NCI-H2196 treated with DMSO at 0.1 percent for 48 hours (cell line): Measurements from ENCODE around the gene PDLIM4.

ENCODE experiments used
- DNase-seq: peaks from one replicate; lab custom pipeline; 2025; ENCODE audit not compliant: unreplicated experiment; lab: John Stamatoyannopoulos, UW

Gene PDLIM4

DNA sequence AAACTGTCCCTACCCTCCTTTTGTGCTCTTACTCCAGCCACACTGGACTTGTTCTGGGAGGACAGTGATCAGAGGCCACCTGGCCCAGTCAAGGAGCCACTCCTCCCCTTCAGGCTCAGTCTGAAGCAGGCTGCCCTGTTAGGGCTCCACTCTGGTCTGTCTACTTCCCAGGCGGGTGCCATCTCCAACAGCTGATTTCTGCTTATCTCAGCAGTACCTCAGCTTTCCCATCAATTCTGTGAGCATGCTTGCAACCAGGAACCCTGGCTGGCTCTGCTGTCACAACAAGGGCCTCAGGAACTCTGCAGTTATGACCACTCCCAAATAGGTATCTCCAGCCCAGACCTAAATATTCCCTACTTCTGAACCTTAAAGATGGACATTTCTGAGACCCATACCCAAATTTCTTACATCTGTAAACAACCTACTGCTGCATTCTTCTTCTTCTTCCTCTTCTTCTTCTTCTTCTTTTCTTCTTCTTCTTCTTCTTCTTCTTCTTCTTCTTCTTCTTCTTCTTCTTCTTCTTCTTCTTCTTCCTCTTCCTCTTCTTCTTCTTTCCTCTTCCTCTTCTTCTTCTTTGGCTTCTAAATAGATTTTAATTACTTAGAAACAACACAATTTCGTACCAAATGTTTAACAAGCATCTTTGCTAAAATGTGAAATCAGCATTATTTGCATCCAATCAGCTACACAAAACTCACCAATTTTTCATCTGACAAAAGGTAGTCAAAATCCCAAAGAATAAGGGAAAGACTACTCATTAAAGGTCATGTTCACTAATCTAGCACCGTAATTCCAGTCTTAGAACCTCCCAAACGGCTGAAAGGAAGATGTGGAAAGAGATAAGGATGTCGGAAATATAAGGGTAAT is 23.1 kb downstream of the PDLIM4 start:
- no peak for DNase-seq

DNA sequence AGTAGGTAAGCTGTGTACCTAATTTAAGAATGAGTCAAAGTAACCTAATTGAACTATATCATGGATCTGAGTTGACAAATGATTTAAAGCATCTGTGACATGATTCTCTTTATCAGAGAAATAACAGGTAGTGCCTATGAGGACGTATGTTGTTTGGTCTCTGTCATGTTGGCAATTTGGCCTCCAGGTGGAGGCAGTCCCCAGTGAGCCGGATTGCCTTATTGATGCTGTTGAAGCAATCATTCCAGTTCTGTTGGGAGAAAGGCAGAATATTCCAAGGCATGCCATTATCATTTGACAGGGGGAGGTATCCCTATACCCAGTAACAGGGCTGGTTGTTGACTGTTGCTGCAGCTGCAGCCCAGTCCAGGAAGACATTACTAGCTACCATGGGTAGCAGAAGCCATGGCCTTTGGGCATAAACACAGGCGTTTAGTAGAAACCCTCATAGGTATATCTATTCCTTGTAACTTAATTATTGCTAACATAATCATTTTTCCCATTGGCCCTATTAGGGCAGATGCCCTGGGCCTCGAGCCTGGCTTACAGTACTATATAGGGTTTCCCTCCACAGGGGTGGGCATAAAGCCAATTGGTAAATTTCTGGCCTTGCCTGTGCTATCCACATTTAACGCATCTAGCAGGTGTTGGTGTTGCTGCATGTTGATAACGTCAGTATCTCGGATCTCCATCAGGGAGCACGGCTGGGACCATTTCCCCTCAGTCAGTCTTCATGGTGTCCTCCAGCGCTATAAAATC is 24.5 kb downstream of the PDLIM4 start:
- no peak for DNase-seq

DNA sequence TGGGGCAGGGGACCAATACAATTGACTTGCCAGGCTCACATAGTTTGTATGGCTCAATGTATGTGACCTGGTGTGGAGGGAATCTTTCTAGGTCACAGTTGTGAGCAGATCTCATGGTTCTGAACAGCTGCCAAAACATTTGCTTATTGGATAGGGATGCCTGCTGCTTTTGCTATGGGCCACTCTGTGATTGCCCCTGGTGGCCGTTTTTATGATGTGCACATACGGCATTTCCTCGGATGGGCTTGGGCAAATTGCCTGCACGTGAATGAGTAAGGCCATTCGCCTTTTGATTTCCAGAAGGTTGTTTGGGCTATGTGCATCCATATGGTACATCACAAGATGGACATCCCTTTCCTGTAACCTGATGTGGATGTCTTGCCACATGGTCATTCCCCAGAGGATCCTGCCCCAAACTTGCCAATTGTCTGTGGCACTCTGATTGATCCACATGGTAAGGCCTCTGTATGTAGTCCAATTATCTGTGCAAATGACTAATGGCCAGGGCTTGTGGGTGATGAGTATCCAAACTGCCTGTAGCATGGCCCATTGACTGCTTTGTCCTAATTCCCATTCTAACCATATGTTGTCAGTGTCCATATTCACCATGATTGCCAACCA is 26.0 kb downstream of the PDLIM4 start:
- DNase-seq: no peak

DNA sequence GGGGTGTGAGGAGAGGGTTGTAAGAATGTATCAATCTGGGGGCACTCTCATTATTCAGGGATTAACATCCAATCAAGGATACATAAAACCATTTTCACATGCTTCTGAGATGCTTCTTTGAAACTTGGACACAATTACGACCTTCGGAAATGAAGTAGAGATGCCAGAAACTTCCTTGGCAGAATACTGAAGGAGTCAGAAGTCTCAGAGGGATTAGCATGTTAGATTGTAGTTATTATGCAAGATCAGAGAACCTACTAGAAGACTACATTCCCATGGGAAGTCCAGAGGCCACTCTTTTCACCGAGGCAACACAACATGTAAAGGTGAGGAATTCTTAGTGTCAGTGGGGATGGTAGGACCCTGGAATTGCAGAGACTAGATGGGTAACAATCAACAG is 31.6 kb downstream of the PDLIM4 start:
- no peak for DNase-seq

DNA sequence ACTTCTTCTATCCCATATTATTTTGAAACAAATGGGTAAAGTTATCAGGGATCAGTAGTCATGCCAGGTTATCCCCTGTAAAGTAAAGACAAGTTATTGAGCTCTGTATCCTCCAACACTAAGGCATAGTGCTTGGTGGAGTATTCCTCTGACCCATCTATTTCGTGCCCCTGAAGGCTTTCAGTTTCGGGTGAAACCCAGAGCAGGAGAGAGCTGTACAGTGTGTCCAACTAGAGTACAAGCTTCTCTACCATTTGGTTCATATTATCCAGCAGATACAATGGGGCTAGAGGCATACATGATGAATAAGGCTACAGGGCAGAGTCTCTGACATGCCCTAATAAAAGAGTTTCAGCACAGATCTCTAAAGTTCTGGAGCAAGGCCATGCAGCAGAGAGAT is 33.5 kb downstream of the PDLIM4 start:
- DNase-seq: no peak

DNA sequence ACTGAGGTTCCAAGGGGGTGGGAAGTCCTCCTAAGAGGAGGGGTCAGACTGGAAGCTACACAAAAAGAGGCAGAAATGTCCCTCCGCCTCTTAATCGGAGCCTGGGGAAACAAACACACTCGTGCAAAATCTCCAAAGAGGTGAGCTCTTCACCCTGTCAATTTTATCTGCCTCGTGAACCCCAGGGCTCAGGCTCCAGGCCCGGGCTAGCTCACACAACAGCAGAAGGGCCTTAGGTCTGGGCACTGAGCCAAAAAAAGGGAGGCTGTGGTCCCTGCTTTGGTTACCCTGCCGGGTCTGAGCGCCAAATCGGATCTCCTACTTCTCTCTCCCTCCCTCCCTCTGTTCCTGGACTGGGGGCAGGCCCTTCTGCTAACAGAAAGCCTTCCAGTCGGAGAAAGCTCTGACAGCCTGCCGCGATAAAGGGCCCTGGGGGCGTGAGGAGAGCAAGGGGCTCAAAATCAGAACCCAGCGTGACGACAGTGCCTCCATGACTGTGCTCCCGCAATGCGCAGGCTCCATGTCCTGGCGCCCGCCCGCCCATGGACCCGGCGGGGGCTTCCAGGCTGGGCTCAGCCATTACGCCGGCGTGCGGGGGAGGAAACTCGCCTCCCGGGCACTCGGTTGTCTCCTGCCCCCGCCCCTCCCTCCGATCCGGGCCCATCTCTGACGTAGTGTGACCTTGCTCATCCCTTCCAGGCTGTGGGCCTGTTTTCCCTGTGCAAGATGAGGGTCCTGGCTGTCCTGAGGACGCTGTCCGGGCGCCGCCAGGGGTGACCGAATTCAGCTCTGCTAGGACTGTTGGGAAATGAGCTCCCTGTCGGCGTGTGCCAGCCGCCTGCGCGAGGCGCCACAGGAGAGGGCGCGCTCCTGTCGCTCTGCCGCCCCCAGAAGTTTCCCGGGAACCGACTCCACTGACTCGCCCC is 35.8 kb downstream of the PDLIM4 start:
- DNase-seq: peak; percentile 90

DNA sequence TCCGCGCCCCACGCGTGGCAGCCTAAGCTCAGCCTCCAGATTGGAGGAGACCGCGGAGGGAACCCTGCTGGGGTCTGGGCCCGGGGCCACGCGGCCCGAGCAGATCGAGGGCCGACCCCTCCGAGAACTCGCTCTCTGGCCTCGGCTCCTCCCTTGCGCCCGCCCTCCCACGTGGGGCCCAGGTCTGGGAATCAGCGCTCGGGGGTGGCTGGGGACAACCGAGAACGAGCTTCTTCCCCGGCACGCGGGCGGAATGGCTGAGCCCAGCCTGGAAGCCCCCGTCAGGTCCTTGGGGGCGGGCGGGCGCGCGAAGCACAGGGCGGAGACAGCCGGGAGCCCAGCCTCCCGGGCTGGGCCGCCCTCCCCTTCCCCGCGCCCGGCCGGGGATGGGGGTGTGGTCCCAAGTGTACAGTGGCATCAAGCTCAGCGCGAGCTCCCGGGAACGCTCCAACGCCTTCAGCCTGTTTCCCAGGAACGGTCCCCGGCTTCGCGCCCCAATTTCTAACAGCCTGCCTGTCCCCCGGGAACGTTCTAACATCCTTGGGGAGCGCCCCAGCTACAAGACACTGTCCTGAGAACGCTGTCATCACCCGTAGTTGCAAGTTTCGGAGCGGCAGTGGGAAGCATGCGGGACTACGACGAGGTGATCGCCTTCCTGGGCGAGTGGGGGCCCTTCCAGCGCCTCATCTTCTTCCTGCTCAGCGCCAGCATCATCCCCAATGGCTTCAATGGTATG is 36.7 kb downstream of the PDLIM4 start, which contains the start of gene SLC22A4:
Gene SLC22A4, plus strand, starts transcription at position 403 of the 736 bp plus-strand sequence. Its CDS starts 223 bp downstream, at position 626.
- peak; percentile 77 for DNase-seq

DNA sequence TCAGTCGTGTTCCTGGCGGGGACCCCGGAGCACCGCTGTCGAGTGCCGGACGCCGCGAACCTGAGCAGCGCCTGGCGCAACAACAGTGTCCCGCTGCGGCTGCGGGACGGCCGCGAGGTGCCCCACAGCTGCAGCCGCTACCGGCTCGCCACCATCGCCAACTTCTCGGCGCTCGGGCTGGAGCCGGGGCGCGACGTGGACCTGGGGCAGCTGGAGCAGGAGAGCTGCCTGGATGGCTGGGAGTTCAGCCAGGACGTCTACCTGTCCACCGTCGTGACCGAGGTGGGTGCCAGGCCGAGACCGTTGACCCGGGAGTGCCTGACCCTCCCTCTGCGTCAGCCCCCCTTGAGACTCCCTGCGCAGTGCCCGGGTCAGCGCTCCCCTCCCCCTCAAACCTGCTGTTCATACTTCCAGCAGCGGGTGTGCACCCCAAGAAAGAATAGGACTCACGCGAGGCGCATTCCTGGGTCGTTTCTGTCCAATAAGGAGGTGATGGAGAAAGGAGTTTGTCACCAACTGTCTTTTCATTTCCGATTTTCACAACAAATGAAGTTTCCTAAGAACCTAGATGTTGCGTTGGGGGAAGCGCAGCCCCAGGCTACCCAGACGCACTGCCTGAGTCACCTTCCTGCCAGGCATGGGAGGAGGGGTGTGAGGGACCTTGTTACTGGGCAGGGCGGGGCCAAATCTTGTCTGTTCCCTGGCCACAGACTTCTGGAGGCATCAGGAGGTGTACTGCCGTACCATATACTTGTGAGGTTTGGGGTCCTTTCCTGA is 37.4 kb downstream of the PDLIM4 start:
- DNase-seq: no peak

DNA sequence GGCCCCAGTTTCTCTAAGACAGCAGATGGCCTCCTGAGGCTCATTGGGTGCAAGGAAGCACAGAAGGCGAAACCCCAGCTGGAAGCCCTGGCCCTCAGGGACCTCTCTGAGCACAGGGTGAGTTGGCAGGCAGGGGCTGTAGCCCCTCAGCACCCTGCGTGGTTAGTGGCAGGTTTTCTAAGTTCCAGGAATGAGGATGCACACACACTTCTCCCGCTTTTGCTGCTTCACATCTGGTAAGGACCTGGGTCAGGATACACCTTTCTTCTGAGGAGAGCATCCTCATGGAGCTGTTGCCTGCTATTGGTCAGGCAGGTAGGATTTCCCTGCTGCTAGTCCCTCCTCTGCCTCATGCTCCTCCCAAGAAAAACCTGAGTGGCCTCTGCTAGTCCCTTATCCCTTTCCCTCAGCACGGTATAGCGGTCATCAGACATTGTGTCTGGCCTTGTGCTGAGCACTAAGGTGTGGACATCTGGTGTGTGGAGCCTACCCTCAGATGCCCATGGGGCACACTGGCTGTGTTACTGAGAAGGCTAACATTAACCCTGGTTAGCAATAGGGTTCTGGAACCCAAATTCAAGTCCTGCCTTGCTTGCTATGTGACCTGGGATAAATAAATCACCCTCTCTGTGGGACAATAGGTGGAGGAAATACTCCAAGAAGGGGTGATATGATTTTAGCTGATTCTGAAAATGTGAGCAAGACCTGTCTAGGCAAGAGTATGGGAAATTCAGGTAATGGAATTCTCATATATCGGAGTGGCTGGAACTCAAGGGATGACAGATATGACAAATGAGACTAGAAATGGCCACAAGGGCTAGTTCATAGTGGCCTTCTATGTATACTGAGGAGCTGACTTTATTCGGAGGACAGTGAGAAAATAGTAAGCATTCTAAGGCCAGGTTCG is 38.3 kb downstream of the PDLIM4 start:
- no peak for DNase-seq

DNA sequence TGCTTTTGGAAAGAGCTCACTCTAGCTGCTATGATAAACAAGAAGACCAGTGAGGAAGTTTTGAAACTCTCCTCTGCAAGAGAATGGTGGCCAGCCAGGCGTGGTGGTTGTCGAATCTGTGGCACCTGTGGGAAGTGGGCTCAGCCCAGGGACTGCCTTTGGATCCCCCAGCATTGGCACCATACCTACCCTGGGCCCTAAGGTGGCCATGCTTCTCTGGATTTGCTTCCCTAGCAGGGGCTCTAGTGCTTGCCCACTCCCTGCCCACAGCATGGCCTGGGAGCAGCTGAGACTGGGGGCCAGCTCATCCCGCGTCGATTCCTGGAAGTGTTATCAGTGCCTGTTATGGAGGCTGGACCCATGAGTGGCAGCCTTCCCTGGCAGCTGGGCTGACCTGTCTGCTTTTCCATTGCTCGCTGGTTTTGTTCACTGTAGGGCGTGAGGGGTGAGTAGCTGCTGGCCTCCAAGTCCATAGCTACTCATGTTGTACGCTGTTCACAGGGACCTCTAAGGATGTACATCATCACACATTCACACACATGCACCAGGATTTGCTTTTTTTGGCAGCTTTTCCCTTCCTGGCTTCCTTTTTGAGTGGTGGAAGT is 39.0 kb downstream of the PDLIM4 start:
- no peak for DNase-seq

DNA sequence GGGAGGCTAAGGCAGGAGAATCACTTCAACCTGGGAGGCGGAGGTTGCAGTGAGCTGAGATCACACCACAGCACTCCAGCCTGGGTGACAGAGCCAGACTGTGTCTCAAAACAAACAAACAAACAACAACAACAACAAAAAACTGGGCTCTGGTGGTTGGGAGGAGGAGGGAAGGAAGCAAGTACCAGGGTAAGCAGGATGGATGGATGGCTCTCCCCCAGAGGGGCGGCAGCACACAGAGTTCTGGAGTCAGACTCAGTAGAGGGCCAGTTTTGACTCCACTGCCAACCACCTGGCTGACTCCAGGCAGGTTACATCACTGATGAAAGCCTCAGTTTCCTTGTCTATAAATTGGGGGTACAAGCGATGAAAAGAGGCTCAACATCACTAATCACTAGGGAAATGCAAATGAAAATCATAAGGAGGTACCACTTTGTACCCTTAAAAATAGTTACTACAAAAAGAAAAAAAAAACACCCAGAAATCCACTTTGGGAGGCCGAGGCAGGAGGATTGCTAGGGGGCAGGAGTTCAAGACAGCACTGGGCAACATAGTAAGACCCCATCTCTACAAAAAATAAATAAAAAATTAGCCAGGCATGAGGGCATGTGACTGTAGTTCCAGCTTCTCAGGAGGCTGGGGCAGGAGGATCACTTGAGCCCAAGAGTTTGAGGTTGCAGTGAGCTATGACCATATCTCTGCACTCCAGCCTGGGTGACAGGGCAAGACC is 39.9 kb downstream of the PDLIM4 start:
- no peak for DNase-seq

DNA sequence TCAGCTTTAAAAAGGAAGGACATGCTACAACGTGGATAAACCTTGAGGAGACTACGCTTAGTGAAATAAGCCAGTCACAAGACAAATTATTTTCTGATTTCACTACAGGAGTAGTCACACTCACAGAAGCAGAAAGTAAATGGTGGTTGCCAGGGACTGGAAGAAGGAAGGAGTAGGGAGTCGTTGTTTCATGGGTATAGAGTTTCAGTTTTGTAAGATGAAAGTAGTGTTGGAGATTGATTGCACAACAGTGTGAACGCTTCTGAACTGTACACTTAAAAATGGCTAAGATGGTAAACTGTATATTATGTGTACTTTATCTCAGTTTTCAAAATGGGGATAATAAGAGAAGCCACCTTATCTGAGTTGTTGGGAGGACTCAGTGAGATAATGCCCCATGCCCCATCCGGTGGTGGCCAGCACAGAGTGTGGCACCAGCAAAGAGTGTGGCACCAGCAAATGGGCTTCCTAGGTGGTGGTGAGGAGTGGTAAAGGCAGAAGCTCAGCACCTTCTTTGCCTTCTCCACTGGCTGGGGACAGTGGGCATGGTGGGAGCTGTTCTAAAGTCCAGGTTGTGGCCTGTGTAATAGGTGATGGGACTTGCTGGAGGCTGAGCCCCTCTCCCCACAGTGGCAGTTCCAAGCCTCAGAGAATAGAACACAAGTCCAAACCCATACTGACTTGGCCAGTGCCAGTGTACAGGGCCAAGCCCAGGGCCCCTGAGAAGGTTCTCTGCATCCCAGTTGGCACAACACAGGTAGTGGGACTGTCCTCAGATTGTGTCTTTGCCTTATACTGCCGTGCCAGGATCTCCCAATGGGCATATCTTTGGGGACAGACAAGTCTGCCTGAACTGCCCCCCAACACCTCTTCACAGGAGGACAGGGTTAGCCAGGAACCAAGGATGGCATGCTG is 41.1 kb downstream of the PDLIM4 start:
- DNase-seq: no peak

DNA sequence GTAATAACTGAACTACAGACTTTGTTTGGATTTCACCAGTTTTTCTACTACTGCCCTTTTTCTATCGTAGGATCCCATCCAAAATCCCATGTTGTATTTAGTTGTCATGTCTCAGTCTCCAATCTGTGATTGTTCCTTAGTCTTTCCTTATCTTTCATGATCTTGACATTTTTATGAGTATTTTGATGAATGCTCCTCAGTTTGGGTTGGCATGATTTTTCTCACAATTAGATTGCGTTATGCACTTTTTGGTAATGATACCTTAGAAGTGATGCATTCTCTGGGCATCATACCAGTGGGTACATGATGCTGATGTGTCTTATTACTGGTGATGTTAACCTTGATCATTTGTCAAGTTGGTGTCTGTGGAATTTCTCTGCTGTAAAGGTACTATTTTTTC is 42.4 kb downstream of the PDLIM4 start:
- DNase-seq: no peak

DNA sequence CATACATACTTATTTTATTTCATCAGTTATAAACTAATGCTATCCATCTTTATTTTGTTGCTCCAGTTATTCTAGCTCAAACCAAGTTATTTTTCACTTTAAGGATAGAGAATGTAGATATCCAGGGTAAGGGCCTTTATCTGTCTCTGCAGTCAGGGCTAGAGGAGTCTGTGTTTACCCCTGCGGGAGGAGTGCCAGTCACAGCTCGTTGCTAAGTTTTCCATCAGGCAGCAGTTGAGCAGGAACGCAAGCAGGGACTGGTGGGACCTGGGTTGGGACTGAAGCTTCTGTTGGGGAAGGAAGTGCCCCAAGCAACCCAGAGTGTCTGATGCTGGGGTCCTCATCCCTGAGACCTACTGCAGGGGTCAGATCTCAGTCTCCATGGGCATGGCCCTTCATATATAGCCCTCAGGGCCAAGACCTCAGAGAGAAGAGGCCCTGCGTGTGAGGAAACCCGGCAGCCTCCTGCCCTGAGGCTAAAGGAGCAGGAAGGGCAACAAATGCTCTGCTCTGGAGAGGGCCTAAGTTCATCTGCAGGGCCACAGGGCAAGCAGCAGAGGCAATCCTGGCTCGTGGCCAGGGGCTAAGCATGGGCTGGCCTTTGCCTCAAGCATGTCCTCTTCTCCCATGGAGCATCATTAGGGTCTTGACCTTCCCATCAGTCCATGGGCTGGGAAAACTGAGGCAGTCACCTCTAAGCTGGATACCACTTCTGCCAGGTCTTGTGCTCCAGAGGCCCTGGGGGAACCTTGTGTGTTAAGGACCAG is 43.3 kb downstream of the PDLIM4 start:
- DNase-seq: no peak
